T1000 (cell line): Measurements from ENCODE around the gene PRR20E.
"Not testable (repeated sequence)": the region's sequence is repeated elsewhere in the genome, so short reads cannot be mapped to it uniquely, and the experiment has no call there.

ENCODE experiments used
- DNase-seq: peaks from one replicate; lab custom pipeline; 2025; ENCODE audit warnings: mixed read lengths; lab: John Stamatoyannopoulos, UW

The PRR20E gene

GRCh38 chr13:57166897-57167296 lies at the start of gene PRR20E:
Gene PRR20E, plus strand, starts transcription at chr13:57167197. Its CDS starts 387 bp downstream, at chr13:57167584.
- DNase-seq: not testable (repeated sequence)

DNA sequence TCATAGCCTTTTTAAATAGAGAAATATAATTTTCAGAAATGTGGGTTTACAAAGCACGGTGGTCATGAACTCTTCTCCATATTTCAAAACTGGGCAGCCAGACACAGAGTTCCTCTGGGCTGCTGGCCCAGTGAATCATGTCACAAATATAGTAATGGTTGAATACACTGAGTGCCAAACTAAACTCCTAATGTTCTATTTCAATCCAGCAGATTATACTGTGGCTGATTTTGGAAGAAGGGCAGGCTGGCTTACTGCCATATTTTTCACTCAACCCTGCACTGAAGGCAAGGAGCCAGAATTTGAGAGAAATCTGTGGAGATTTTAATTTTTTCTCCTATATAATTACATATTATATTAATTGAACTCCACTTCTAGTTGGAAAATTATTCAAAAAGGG lies 43.3 kb upstream of the PRR20E start:
- DNase-seq: no peak

- DNase-seq: no peak
These were observed 38.1 kb upstream of the PRR20E start for GRCh38 chr13:57128909-57129308.

DNA sequence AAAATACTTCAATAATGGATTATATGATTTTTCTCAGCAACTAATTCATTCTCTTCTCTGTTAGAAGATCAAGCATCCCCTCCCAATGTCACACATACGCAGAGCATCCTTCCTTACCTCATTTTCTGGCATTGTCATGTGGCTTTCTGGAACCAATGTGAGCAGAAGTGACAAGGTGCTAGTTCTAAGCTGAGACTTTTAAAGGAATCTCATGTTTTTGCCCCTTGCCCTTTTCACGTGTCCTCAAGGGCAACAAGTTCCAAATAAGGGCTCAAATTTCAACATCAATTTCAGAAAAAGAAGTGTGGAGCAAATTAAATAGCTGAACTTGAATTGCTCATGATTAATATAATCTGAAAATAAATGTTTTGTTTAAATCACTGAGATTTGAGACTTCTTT lies 30.9 kb upstream of the PRR20E start:
- no peak for DNase-seq

GRCh38 chr13:57137585-57137984 lies 29.4 kb upstream of the PRR20E start:
- DNase-seq: no peak

GRCh38 chr13:57138988-57139387 lies 28.0 kb upstream of the PRR20E start:
- no peak for DNase-seq

GRCh38 chr13:57139781-57140180 lies 27.2 kb upstream of the PRR20E start:
- not testable (repeated sequence) for DNase-seq

GRCh38 chr13:57140235-57140968 lies 26.6 kb upstream of the PRR20E start, which contains the start of gene PRR20A:
Gene PRR20A, plus strand, starts transcription at chr13:57140918. Its CDS starts 387 bp downstream, at chr13:57141305.
- DNase-seq: not testable (repeated sequence)

DNA sequence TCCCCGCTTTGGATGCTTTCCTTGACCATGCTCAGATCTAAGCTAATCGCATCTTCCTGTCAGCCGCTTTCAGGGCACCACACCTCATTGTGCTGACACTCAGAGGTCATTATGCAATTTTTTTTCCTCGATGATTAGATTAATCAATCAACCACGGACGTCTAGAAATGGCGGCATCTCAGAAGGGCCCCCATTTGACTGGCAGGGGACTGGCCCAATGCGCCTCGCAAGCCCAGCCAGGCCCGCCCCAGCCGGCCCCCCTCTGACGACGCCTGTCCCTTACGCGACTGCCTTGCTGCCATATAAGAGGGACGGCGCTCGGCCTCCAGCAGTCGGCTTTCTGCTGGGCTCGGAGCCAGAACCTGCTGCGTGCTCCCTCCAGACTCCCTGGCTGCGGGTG lies 19.8 kb upstream of the PRR20E start, which contains the start of gene PRR20B:
PRR20B (plus strand) TSS at position 301 of the 400 bp plus-strand sequence. CDS start 387 bp downstream, outside the sequence.
- not testable (repeated sequence) for DNase-seq

GRCh38 chr13:57148106-57148505 lies 18.9 kb upstream of the PRR20E start:
- not testable (repeated sequence) for DNase-seq

DNA sequence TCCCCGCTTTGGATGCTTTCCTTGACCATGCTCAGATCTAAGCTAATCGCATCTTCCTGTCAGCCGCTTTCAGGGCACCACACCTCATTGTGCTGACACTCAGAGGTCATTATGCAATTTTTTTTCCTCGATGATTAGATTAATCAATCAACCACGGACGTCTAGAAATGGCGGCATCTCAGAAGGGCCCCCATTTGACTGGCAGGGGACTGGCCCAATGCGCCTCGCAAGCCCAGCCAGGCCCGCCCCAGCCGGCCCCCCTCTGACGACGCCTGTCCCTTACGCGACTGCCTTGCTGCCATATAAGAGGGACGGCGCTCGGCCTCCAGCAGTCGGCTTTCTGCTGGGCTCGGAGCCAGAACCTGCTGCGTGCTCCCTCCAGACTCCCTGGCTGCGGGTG lies 13.2 kb upstream of the PRR20E start, which contains the start of gene PRR20C:
PRR20C (plus strand) TSS at position 301 of the 400 bp plus-strand sequence. CDS start 387 bp downstream, outside the sequence.
- not testable (repeated sequence) for DNase-seq

- not testable (repeated sequence) for DNase-seq
These were observed 6.7 kb upstream of the PRR20E start, which contains the start of gene PRR20D for GRCh38 chr13:57160332-57160731. Gene PRR20D, plus strand, starts transcription at chr13:57160632. Its CDS starts 387 bp downstream, at chr13:57161019.

DNA sequence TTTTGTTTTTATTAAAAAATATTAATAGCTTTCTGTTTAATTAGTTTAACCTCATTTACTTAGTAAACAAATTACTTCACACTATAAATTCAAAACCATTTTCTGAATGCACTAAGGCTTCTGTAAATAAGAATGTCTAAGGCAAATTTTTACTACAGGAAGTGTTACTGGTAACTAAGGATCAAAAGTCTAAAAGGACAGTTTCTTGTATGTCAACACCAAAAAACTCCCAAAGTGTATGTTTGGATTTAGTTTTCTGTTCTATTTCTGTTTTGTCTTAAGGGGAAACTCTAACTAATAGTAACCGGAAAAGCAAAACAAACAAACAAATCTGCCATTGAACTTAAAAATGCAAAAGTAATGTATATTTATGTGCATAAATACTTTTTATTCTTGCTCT lies 24.7 kb downstream of the PRR20E start:
- no peak for DNase-seq

GRCh38 chr13:57212989-57213388 lies 46.0 kb downstream of the PRR20E start:
- DNase-seq: no peak
